Measurements from ENCODE around the gene CHAF1A.

Gene CHAF1A

GRCh38 chr19:4374498-4375163 lies 27.8 kb upstream of the CHAF1A start:
- TF ChIP-seq CTCF (IDR thresholded peaks at IDR 0.05; ENCODE audit: low read depth, low read length, poor library complexity, severe bottlenecking) (no peak), EZH2phosphoT487 (IDR thresholded peaks at IDR 0.05; ENCODE audit: borderline replicate concordance, low read length) (no peak)
- Histone ChIP-seq H3K4me3 (ENCODE audit: low read length) (peak overlapping the region; percentile 57; the same call in 1 of the 2 replicates), H3K4me2 (ENCODE audit: low read length) (peak overlapping the region; percentile 67), H3K4me1 (ENCODE audit: control insufficient read depth, low read length) (peaks cover 72% of the 10 kb centered on the region), H3K27ac (ENCODE audit: low read depth, low read length) (no peak overlapping the region), H3K9me2 (replicated peaks; ENCODE audit: control insufficient read depth, low read length) (no peaks in the 10 kb centered on the region), H3K9me3 (ENCODE audit: control insufficient read depth, insufficient read depth, low read length) (no peaks in the 10 kb centered on the region), H4K20me1 (ENCODE audit: control insufficient read depth, insufficient read depth, low read depth, low read length) (peaks cover 42% of the 10 kb centered on the region), H3K79me2 (ENCODE audit: control insufficient read depth, low read length) (peaks cover 96% of the 10 kb centered on the region), H3K27me3 (ENCODE audit: control insufficient read depth, low read length) (no peaks in the 10 kb centered on the region), H3K36me3 (ENCODE audit: control insufficient read depth, low read length) (peaks cover 9% of the 10 kb centered on the region), H3F3A (ENCODE audit: control insufficient read depth, insufficient read depth) (0 out of 2 replicates have a peak, but pooled peaks cover 1% of the 10 kb centered on the region)

DNA sequence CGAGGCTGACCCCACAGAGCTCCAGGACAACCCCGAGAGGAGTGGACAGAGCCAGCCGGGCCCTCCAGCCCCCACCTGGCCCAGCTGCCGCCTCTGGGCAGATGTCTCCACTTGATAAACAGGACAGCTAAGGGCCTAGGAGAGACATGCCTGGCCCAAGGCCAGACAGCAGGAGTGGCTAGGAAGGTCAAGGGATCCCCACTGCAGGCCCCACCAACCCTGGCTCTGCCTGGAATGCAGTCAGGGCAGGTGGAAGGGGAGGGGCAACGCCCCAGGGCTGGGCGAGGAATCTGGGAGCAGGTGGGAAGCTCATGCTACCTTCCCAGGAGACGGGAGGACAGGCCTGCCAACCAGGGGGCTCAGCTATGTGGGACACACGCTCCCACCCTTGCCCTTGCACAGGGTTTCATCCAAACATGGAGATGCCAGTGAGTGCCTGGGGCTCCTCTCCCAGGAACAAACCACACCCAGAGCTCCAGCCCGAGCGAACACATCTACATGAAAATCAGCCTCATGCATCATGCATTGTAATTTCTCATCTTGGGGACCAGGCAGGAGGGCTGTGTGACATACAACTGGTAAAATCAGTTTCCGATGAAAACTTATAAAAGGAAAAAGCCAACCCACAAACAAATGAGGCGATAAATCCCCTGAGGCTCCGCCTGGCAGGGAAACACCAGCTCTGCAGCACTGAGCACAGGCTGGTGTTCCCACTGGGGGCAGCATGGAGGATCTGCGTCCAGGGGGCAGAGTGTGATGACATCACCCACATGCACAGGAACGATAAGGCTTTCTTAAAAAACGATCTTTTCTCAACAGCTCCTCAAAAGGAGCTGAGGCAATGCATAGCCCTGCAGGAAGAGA lies 27.0 kb upstream of the CHAF1A start:
- Histone ChIP-seq H3K9me3 (ENCODE audit: control insufficient read depth, insufficient read depth, low read length) (no peaks in the 10 kb centered on the region), H4K20me1 (ENCODE audit: control insufficient read depth, insufficient read depth, low read depth, low read length) (peaks cover 41% of the 10 kb centered on the region), H3K4me1 (ENCODE audit: control insufficient read depth, low read length) (peaks cover 72% of the 10 kb centered on the region), H3K27ac (ENCODE audit: low read depth, low read length) (peak overlapping the region; percentile 17; the same call in 1 of the 2 replicates), H3K4me3 (ENCODE audit: low read length) (peak overlapping the region; percentile 57), H3K36me3 (ENCODE audit: control insufficient read depth, low read length) (peaks cover 9% of the 10 kb centered on the region), H3K79me2 (ENCODE audit: control insufficient read depth, low read length) (peaks cover 97% of the 10 kb centered on the region), H3K27me3 (ENCODE audit: control insufficient read depth, low read length) (no peaks in the 10 kb centered on the region), H3F3A (ENCODE audit: control insufficient read depth, insufficient read depth) (peaks cover 1% of the 10 kb centered on the region), H3K9me2 (replicated peaks; ENCODE audit: control insufficient read depth, low read length) (no peaks in the 10 kb centered on the region), H3K4me2 (ENCODE audit: low read length) (peak overlapping the region; percentile 67)
- TF ChIP-seq CTCF (IDR thresholded peaks at IDR 0.05; ENCODE audit: low read depth, low read length, poor library complexity, severe bottlenecking) (peak; percentile 65), EZH2phosphoT487 (IDR thresholded peaks at IDR 0.05; ENCODE audit: borderline replicate concordance, low read length) (no peak)

- Histone ChIP-seq H3K36me3 (ENCODE audit: control insufficient read depth, low read length) (peaks cover 5% of the 10 kb centered on the region), H3K79me2 (ENCODE audit: control insufficient read depth, low read length) (peaks cover 97% of the 10 kb centered on the region), H3K9me2 (replicated peaks; ENCODE audit: control insufficient read depth, low read length) (no peaks in the 10 kb centered on the region), H3K4me2 (ENCODE audit: low read length) (peak overlapping the region; percentile 67), H3K4me1 (ENCODE audit: control insufficient read depth, low read length) (peaks cover 72% of the 10 kb centered on the region), H3K27ac (ENCODE audit: low read depth, low read length) (peak overlapping the region; percentile 6; the same call in 1 of the 2 replicates), H3F3A (ENCODE audit: control insufficient read depth, insufficient read depth) (peaks cover 7% of the 10 kb centered on the region), H4K20me1 (ENCODE audit: control insufficient read depth, insufficient read depth, low read depth, low read length) (peaks cover 37% of the 10 kb centered on the region), H3K4me3 (ENCODE audit: low read length) (peak overlapping the region; percentile 57), H3K27me3 (ENCODE audit: control insufficient read depth, low read length) (no peaks in the 10 kb centered on the region), H3K9me3 (ENCODE audit: control insufficient read depth, insufficient read depth, low read length) (no peaks in the 10 kb centered on the region)
- TF ChIP-seq CTCF (IDR thresholded peaks at IDR 0.05; ENCODE audit: low read depth, low read length, poor library complexity, severe bottlenecking): no peak
- no peak for TF ChIP-seq EZH2phosphoT487 (IDR thresholded peaks at IDR 0.05; ENCODE audit: borderline replicate concordance, low read length)
Measured at GRCh38 chr19:4376028-4376670, 26.3 kb upstream of the CHAF1A start.
